HG03521 (cell line): ENCODE data around the gene EXD3.
"Not testable (repeated sequence)": the region's sequence is repeated elsewhere in the genome, so short reads cannot be mapped to it uniquely, and the experiment has no call there.

ENCODE experiments used
- ATAC-seq: cut with Tn5 transposase; IDR thresholded peaks from one replicate; pipeline ENCODE4 v1.9.1; 2021; ENCODE audit warnings: mild to moderate bottlenecking, moderate library complexity; ENCODE audit not compliant: unreplicated experiment

The EXD3 gene

DNA sequence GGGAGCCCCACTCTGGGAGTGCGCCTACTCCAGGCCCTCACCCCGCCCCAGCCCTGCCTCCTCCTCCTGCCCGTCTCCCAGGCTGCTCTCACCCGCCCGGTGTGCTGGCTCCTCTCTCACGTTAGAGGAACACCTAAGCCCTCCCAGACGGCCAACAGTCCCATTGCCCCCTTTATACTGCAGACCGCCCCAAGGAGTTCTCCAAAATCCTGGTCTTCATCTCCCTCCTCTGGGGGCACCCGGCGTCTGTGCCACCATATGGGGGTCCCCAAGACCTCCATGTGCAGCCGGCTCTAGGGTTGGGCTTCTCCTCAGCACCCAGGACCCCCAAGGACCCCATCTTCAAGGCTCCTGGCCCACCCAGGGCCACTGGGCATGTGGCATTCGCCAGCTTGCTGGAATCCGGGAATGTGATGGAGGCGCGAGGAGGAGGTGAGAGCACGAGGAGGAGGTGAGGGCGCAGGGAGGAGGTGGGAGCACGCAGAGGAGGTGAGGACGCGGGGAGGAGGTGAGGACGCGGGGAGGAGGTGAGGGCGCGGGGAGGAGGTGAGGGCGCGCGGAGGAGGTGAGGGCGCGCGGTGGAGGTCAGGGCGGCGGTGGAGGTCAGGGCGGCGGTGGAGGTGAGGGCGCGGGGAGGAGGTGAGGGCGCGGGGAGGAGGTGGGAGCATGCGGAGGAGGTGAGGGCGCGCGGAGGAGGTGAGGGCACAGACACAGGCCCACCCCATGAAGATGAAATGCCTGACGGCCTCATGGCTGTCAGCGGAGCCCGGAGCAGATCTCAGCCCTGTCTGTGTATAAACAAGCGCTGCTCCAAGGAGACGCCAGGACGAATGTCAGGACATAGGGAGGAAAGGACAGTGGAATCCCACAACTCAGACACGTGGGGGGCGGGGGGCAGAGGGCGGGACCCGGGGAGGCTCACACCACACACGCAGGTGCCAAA lies 41.2 kb downstream of the EXD3 start:
- no peak for ATAC-seq

DNA sequence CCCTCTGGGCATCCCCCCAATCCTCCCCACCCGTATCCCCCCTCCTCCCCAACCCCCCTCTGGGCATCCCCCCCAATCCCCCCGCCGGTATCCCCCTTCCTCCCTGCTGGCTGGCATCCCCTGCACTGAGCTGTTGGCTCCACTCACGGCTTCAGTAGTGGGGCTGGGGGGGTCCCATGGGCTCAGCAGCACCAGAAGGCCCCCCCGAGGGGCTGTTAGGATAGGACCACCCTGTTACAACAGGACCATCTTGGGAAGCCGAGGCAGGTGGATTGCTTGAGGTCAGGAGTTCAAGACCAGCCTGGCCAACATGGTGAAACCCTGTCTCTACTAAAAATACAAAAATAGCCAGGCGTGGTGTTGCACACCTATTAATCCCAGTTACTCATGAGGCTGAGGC lies 42.4 kb downstream of the EXD3 start:
- no peak for ATAC-seq

DNA sequence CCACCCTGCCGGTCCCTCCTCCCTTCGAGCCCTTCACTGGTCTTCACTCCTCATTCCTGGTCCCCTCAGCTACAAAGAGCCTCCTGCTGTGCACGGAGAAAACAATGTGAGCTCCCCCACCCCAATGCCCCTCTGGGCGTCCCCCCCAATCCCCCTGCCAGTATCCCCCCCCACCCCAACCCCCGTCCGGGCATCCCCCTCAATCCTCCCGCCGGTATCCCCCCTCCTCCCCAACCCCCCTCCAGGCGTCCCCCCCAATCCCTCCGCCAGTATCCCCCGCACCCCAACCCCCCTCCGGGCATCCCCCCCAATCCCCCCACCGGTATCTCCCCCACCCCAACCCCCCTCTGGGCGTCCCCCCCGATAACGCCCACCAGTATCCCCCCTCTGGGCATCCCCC lies 42.8 kb downstream of the EXD3 start:
- no peak for ATAC-seq

DNA sequence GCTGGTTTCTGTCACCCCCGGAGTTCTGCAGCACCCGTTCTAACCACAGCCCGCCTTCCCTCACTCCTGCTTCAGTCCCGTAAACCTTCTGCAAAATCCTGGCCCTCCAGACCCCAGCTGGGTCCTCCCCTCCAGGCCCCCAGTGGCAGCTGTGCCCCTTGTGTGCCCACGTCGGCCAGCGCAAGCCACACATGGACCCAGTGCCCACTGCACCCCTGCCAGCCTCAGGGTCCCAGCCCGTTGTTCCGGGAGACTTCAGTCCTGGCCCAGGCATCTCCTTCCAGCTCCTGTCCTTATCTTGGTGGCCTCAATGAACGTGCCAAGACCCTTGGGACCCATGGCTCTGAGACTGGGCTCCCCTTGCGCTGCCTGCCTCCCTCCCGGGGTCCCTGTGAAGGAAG lies 43.2 kb downstream of the EXD3 start:
- no peak for ATAC-seq

DNA sequence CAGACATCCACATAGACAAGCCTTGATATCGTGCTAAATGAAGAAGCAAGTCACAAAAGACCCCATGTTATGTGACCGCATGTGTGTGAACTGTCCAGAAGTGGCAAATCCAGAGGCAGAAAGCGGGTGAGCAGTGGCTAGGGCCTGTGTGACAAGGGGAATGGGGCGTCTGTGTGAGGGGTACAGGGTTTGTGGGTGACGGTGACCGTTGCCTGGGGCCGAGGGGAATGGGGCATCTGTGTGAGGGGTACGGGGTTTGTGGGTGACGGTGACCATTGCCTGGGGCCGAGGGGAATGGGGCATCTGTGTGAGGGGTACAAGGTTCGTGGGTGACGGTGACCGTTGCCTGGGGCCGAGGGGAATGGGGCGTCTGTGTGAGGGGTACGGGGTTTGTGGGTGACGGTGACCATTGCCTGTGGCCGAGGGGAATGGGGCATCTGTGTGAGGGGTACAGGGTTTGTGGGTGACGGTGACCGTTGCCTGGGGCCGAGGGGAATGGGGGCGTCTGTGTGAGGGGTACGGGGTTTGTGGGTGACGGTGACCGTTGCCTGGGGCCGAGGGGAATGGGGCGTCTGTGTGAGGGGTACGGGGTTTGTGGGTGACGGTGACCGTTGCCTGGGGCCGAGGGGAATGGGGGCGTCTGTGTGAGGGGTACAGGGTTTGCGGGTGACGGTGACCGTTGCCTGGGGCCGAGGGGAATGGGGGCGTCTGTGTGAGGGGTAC lies 44.1 kb downstream of the EXD3 start:
- ATAC-seq, result not testable (repeated sequence)

DNA sequence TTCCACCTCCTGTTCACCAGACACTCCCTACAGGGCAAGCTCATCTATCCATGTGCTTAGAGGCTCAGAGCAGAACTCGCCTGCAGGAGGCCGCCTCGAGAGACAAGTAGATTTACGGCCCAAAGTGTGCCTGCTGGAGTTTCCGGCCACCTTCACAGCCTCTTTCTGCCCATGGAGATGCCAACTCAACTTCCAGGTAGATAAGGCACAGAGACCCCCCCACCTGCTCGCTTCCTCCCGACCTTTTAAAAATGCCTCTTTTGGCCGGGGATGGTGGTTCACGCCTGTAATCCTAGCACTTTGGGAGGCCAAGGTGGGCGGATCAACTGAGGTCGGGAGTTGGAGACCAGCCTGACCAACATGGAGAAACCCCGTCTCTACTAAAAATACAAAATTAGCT lies 46.6 kb downstream of the EXD3 start:
- ATAC-seq, result no peak

DNA sequence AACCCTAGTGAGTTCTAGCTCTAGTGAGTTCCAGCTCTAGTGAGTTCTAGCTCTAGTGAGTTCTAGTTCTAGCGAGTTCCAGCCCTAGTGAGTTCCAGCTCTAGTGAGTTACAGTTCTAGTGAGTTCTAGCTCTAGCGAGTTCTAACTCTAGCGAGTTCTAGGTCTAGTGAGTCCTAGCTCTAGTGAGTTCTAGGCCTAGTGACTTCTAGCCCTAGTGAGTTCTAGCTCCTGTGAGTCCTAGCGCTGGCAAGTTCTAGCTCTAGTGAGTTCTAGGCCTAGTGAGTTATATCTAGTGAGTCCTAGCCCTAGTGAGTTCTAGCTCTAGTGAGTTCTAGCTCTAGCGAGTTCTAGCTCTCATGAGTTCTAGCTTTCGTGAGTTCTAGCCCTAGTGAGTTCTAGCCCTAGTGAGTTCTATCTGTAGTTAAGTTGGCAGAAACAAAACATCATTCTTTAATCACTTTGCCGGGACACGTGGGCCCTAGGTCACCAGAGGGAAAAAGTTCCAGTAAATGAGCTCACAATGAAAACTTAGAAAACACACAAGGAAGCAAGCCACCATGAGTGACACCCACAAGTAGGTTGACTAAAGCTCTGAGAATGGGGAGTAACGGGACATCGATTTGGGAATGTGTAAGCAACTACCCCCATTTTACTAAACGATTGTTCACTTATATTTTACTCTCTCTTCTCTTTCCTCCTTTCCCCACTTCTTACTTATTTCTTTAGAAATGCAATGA lies 47.5 kb downstream of the EXD3 start:
- ATAC-seq, result no peak

DNA sequence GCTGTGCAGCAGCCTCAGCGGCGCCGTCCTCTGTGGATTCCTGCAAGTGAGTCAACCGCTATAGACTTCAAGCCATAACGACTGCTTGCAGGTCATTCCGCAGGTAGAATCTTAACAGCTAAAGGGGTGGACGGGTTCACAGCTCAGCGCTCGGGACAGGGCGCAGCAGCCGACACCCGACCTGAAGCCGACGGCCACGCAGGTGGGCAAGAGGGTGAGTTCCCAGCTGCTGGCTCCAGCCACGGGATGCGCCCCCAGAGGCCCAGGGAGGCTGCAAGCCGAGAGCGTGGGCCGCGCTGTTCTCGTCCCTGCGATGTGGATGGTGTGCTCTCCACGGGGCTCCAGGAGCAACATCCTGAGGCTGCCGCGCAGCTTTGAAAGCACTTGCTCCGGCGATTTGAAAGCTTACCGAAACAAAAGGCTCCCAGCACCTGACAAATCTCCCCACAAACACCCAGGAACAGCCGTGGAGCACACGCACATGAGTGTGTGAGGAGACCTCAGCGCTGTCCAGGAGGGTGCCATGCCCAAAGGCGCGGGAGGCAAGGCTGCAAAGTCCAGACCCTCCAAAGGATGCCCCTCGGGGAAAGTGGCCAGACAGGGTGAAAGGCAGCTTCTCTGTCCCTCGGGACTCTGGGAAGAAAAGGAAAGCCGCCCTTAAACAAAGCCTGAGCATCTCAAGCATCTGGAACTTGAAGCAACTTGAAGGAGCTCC lies 48.7 kb downstream of the EXD3 start:
- ATAC-seq, result no peak

DNA sequence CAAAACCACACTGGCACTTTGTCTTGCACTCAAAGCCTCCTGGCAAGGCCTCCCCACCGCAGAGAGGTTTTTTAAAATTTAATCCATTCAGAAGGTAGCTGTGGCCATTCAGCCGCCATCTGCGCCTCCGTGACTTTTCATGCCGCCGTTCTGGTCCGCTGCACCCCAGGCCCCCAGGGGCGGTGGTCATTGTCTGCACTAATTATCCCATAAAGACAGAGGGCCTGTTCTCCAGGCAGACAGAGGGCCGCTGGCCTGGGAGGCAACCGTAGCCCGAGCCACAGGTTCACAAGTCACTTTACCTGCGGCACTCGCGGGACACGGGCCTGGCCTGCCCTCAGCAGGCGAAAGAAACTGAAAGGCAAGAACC lies 49.4 kb downstream of the EXD3 start:
- ATAC-seq, result no peak

DNA sequence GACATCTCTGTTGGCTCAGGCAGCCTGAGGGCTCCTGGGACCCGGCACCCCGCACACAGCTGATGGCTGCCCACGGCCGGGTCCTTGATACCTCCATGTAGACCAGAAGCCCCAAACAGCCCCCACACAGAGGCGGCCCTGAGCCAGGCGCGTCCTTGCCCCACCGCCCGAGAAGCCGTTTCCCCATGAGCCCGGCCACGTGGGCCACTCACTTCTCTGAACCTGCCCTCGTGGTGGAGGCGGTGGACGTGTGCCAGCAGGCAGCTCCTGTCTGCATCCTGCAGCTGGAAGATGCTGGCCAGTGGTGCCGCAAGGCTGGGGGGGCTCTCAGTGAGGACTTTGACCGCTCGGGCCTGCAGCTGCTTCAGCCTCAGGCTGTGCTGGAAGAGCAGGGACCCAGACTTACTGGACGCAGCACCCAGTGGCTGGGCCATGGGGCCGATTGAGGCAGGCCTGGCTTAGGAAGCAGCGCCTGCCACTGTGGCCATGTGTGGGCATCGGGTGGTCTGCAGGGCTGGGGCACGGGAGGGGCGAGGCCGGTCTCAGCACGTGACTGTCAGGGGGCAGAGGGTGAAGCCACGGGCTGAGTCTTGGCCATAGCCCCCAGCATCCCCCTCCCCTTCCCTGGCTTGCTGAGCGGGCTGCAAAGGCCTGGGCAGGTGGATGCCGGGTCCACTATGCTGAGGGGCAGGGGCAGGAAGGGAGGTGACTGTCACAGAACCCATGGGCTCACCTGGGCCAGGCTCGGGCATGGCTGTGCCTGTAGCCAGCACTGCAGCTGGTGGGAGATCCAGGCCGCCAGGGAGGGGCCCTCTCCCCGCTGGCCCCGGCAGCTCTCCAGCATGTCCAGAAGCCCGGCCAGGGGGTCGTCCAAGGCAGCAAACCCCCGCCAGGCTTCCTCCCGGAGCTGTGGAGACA lies 50.0 kb downstream of the EXD3 start:
- ATAC-seq, result no peak

DNA sequence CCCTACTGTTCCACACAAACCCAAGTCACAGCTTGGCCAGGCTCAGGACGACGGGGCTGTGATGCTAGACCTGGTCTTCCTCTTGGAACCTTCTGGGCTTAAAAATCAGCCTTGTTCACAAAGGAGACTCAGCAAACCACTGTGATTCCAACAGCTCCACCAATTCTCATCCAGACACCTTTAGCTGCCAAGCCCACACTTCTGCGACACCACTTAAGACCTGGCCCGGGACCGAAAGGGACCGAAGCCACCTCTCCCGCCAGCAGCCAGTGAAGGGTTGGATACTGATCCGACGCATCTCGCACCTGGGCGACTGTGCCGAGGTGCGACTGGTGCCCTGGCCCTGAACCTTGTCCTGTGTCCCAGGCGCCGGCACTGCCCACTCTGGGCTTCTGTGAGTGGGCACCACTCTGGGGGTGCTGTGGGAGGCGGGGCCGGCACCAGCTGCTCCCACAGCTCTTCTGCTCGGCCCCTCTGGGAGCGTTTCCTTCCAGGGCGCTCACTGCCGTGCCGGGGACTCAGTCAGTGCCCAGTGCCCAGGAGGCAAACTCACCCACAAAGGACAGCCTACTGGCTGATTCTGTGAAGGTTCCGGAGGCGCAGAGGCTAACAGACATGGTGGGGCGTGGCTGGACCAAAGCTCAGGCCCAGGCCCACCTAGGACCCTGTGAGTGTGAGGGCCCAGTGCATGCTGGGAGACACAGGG lies 50.9 kb downstream of the EXD3 start:
- ATAC-seq, result no peak

DNA sequence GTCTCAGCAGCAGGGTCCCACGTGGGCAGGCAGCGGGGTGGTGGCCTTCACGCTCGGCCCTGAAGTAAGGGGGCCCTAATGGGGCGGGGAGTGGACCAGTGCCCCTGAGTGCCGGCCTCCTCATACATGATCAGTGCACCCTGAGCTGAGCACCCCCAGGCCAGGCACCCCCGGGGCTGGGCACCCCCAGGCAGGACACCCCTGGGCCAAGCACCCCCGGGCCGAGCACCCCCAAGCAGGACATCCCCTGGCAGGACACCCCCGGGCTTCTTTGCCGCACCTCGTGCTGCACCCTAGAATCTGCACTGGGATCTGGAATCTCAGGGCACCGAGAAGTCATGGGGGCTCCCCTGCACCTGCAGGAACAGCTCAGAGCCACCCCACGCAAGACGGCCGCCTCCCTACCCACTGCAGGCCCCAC lies 51.4 kb downstream of the EXD3 start:
- ATAC-seq, result no peak

DNA sequence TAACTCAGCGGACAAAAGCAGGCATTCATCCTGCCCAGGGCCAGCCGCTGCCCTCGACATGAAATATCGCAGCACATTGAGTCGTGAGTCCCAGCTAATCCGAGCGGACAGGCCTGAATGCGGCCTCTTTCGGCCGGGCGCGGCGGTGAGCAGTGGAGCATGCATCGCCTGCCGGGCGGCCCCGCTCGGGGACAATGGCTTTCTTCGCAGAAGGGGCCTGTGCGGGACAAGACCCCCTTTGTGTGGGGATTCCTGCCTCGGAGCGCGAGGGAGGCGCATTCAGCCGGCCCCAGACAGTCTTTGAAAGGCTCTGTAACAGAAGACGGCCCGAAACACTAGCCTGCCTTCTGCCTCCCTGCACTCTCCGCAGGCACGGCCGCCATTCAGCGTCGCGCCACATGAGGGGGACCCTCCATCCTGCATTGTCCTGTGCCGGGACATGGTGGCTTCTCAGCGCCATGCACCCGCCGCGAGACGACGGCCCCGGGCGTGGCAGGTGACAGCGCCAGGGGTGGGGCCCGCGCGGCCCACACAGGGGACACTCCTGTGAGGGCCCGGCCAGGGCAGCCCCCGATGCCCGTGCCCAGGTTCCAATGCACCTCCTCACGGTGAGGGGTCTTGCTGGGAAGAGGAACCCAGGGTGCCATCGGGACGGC lies 52.0 kb downstream of the EXD3 start:
- ATAC-seq, result no peak

DNA sequence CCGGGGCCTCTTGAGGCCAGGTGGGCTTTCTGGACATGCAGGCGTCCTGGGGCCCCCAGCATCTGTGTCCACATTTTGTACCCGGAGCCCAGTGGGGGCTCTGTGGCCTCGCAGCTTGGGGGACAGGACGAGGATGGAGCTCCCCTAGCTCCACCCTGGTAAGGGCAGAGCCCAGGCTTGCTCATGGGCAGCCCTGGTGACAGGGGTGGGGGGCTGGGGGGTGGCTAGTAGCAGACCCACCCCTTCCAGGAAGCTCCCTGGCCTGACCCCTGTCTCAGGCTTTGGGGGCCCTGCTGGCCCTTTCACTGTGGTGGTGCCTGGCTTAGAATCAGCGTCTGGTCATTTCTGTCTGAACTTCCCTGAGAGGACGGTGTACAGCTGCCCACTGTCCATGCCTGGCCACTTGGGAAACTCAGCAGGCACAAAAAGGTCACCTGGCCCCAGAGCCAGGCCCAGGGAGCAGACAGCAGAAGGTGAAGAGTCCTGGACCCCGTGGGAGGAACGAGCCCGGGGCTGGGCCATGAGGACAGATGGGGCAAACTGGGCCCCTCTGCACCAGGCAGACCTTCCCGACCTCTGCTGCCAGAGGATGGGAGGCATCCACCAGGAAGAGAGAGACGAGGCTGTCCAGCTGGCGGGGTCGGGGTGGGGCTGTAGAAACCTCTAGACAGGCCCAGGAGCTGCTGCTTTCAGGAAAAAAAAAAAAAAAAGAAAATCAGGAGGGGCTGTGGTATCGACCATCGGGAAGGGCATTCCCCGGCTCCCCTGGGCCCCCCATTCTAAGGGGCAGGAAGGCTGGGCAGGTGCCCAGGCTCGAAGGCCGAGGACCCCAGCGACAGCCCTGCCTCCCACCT lies 52.8 kb downstream of the EXD3 start:
- ATAC-seq, result no peak

DNA sequence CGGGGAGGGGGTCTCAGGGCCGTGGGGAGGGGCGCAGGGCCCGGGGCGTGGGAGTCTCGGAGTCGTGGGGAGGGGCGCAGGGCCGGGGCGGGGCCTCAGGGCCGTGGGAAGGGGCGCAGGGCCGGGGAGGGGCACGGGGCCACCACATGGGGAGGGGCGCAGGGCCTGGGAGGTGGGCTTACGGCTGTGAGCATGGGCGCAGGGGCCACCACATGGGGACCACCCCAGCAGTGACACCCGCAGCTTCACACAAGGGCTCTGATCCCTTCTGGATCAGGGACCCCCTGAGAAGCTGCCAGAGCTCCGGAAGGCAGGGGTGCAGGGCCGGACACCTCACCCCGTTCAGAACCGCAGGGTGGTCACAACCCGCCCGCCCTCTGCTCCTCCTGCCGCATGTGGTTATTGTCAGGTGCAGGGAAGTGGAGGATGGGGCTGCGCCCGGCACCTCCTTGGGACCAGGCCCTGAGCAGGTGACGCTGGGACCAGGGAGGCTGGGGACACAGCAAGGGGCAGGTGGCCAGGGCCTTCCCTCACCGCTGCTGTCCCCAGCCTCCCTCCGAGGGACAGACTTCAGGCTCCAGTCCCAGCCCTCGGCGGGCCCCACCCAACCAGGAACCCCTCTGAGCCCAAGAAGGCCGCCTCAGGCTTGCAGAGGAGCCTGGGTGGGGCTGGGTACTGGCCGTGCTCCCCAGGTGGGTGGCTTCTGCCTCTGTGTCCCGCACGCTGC lies 53.7 kb downstream of the EXD3 start:
- ATAC-seq, result no peak

DNA sequence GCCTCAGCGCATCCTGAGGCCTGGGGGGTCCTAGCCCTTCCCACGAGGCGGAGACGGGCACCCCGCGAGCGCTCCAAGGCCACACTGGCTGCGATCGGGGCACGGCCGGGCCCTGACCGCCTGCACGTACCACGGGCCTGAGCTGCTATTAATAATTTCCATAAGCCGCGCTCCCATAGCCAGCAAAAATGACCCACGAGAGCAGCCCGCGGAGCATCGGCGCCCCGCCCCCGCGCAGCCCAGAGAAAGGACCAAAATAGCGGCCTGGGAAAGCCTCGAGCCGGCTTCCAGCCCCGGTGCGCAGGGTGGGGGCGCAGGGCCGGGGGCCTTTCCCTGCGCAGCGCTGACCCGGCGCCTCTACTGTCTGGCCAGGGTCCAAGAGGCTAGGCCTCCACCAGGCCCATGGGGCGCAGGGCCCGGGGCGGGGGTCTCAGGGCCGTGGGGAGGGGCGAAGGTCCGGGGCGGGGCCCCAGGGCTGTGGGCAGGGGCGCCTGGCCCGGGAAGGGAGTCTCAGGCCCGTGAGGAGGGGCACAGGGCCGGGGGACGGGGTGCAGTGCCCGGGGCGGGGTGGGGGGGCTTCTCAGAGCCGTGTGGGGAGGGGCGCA lies 54.4 kb downstream of the EXD3 start:
- ATAC-seq, result no peak
